ENCODE data around the gene DENND1A.

DNA sequence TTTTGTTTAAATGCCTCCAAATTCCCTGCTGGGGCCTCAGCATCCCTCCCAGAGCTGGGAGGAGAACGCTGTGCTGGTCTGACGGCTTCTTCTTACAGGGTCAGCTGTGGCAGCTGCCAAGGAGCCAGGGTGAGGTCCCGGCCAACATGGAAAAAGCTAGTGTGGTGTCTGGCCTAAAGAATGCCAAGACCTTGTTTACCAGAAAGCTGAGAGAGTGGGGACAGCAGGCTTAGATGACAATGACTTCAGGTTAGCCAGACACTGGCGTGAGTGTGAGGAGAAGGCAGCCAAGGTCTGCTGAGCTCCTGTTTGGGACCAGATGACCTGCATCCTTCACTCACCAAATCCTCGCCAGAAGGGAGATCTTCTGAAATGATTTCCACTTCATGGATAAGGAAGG lies 461.4 kb downstream of the DENND1A start:
- TF ChIP-seq POLR2A (IDR thresholded peaks at IDR 0.05), result no peak
- TF ChIP-seq, protein P1, sequence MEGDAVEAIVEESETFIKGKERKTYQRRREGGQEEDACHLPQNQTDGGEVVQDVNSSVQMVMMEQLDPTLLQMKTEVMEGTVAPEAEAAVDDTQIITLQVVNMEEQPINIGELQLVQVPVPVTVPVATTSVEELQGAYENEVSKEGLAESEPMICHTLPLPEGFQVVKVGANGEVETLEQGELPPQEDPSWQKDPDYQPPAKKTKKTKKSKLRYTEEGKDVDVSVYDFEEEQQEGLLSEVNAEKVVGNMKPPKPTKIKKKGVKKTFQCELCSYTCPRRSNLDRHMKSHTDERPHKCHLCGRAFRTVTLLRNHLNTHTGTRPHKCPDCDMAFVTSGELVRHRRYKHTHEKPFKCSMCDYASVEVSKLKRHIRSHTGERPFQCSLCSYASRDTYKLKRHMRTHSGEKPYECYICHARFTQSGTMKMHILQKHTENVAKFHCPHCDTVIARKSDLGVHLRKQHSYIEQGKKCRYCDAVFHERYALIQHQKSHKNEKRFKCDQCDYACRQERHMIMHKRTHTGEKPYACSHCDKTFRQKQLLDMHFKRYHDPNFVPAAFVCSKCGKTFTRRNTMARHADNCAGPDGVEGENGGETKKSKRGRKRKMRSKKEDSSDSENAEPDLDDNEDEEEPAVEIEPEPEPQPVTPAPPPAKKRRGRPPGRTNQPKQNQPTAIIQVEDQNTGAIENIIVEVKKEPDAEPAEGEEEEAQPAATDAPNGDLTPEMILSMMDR (IDR thresholded peaks at IDR 0.05), result no peak
- TF ChIP-seq POLR2AphosphoS5 (IDR thresholded peaks at IDR 0.05), result no peak
